Measurements from ENCODE around the gene EAF1. TPM values are rescaled to one million over a fixed set of nuclear protein-coding genes. Genes with fewer than 3 reads are reported as not detected.

EAF1 gene
- 26.8 and 28.0 TPM in 2 replicates for total RNA-seq (2021; fragmentation: NEBNext Ultra II Directional; extraction: Animal tissue kit (Norgen Biotek cat#: 25700))
- polyA plus RNA-seq (2011; rRNA removed): 13.9 and 16.8 TPM in 2 replicates
- 16.8 TPM for polyA plus RNA-seq (2011; cell fraction: cytosol; rRNA removed)
- 10.8 TPM for polyA plus RNA-seq (2011; cell fraction: nucleus; rRNA removed)
- 16.4 to 20.3 TPM (median 17.6 TPM) in 4 replicates for polyA plus RNA-seq (2012, experiment 1 of 2)
- polyA plus RNA-seq (2012, experiment 2 of 2): 2.8 TPM
- 14.6 TPM for polyA plus RNA-seq (2013, experiment 1 of 2)
- 15.3 TPM for polyA plus RNA-seq (2013, experiment 2 of 2)
- 23.8 and 28.9 TPM in 2 replicates for polyA minus RNA-seq (2011; rRNA and poly(A)+ RNA removed)
- polyA minus RNA-seq (2011; cell fraction: cytosol; rRNA and poly(A)+ RNA removed): 21.4 TPM
- polyA minus RNA-seq (2011; cell fraction: nucleus; rRNA and poly(A)+ RNA removed): 12.5 TPM
- long read RNA-seq, experiment 1, full-length matches to known transcripts: 4 of 19 reads
- long read RNA-seq, experiment 1, partial matches to known transcripts: 1 of 19 reads
- long read RNA-seq, experiment 1, other reads (novel, unspliced or antisense): 14 of 19 reads
- long read RNA-seq, experiment 2, partial matches to known transcripts: 0 of 4 reads
- long read RNA-seq, experiment 2, other reads (novel, unspliced or antisense): 4 of 4 reads

- Histone ChIP-seq H3K9ac (replicated peaks in 1 of 4; ENCODE audit: extremely low read depth in 1 of 4, low read depth in 3 of 4, low read length in 3 of 4) (peak within 1 kb of the TSS; percentile 90 to 94 (median 92)), H2BK5ac (ENCODE audit: low read depth, low read length) (peak within 1 kb of the TSS; percentile 89), H4K8ac (ENCODE audit: extremely low read depth, insufficient read depth, low read length) (peak within 1 kb of the TSS; percentile 96), H3K79me2 (ENCODE audit: control insufficient read depth in 1 of 2, insufficient read depth in 2 of 2, low read length in 2 of 2) (peaks cover 11 to 51% of the 10 kb centered on the region in 2 experiments), H3K4me1 (replicated peaks in 1 of 4; ENCODE audit: control insufficient read depth in 3 of 4, insufficient read depth in 4 of 4, low read length in 3 of 4) (peaks cover 0 to 7% (median 4%) of the 10 kb centered on the region in 4 experiments; a peak in 5 of 7 replicates), H3K56ac (replicated peaks; ENCODE audit: insufficient read length, low read depth, low read length) (peak within 1 kb of the TSS; percentile 60), H3K23me2 (ENCODE audit: low read depth, low read length) (peaks cover 3% of the 10 kb centered on the region), H2AK5ac (ENCODE audit: low read depth, low read length) (no peak within 1 kb of the TSS), H3K18ac (ENCODE audit: extremely low read depth, low read length) (peak within 1 kb of the TSS; percentile 88; the same call in 1 of the 2 replicates), H2BK12ac (ENCODE audit: low read depth, low read length) (0 out of 2 replicates have a peak within 1 kb of the TSS, but pooled peaks have one; percentile 41), H2BK20ac (ENCODE audit: low read length) (no peak within 1 kb of the TSS), H3K27ac (ENCODE audit: low read depth, low read length) (peak within 1 kb of the TSS; percentile 93), H2BK15ac (ENCODE audit: low read length) (no peak within 1 kb of the TSS), H3K14ac (ENCODE audit: insufficient read length) (no peak within 1 kb of the TSS), H4K20me1 (replicated peaks in 1 of 2; ENCODE audit: control insufficient read depth in 1 of 2, insufficient read depth in 2 of 2, low read length in 2 of 2) (no peaks in the 10 kb centered on the region), H3K36me3 (ENCODE audit: control insufficient read depth in 2 of 4, insufficient read depth in 4 of 4, low read length in 3 of 4) (peaks cover 7 to 46% (median 15%) of the 10 kb centered on the region in 4 experiments; a peak in 7 of 8 replicates), H3K4ac (replicated peaks; ENCODE audit: insufficient read length, low read depth, low read length) (no peak within 1 kb of the TSS), H4K5ac (ENCODE audit: insufficient read length, low read depth, low read length) (peak within 1 kb of the TSS; percentile 97), H3K23ac (ENCODE audit: insufficient read length) (no peak within 1 kb of the TSS), H4K91ac (replicated peaks; ENCODE audit: insufficient read length, low read length) (peak within 1 kb of the TSS; percentile 79), H3K4me3 (ENCODE audit: extremely low read depth in 1 of 4, insufficient read depth in 2 of 4, low read depth in 3 of 4, low read length in 4 of 4) (peak within 1 kb of the TSS; percentile 79 to 99 (median 96)), H2AFZ (ENCODE audit: low read length) (peak within 1 kb of the TSS; percentile 99), H2BK120ac (replicated peaks; ENCODE audit: low read depth, low read length) (no peak within 1 kb of the TSS), H3K79me1 (ENCODE audit: low read depth, low read length) (peaks cover 2% of the 10 kb centered on the region; the same call in 1 of the 2 replicates), H3K4me2 (ENCODE audit: insufficient read depth in 1 of 2, low read depth in 2 of 2, low read length in 2 of 2) (peak within 1 kb of the TSS; percentile 77 to 80), H3K27me3 (replicated peaks in 1 of 4; ENCODE audit: control insufficient read depth in 3 of 4, extremely low read depth in 1 of 4, insufficient read depth in 3 of 4, low read length in 3 of 4) (no peaks in the 10 kb centered on the region), H3K9me3 (ENCODE audit: insufficient read depth in 2 of 2, low read depth in 1 of 2, low read length in 1 of 2) (no peaks in the 10 kb centered on the region)
- POLR2A ChIA-PET (ENCODE audit: partially characterized antibody): interaction anchor here (1.0 kb wide), 1 partner anchor 142 kb away, joined by 4 read pairs; no protein-coding TSS in a partner anchor
- FAIRE-seq (no peak), DNase-seq (ENCODE audit: low read depth in 1 of 2, low spot score in 2 of 2) (peak in 1 of 2 experiments; percentile 87)
- CTCF ChIA-PET (ENCODE audit: partially characterized antibody): interaction anchor here (0.8 to 2.2 kb wide), 7 partner anchors 9 to 336 kb away, joined by 3 to 6 read pairs (median 3); partner anchors contain the start of gene SH3BP5
- 1% methylated on average over 42 of the region's 52 CpGs; no CpG with 5 or more reads in 1 of the 2 experiments for WGBS, 2 experiments (ENCODE audit: extremely low coverage in 1 of 2, insufficient coverage in 1 of 2, insufficient read length in 1 of 2, insufficient replicate concordance in 2 of 2, low coverage in 1 of 2, low lambda C conversion rate in 2 of 2, missing lambda C conversion rate in 1 of 2)
- no peak for TF ChIP-seq CBX8 (IDR thresholded peaks at IDR 0.05; ENCODE audit: borderline replicate concordance, low read depth, low read length)
- TF ChIP-seq YY1 (IDR thresholded peaks at IDR 0.05; ENCODE audit: low read depth, low read length): peak; percentile 80; the same call in 1 of the 2 replicates
- TF ChIP-seq CREB1 (IDR thresholded peaks at IDR 0.05): 0 out of 2 replicates have a peak, but pooled peaks have one; percentile 23
- TF ChIP-seq SIX5 (IDR thresholded peaks at IDR 0.05; ENCODE audit: low read depth, low read length): no peak
- TF ChIP-seq KDM5A (IDR thresholded peaks at IDR 0.05; ENCODE audit: low read length): peak; percentile 75; the same call in 1 of the 2 replicates
- no peak for TF ChIP-seq POU5F1 (IDR thresholded peaks at IDR 0.05; ENCODE audit: low read depth, low read length)
These were observed at the start of gene EAF1, which contains the start of gene METTL6 for GRCh38 chr3:15427182-15427880. EAF1 (plus strand) TSS chr3:15427598; CDS start chr3:15427780, 182 bp downstream. METTL6 (minus strand) TSS chr3:15427544; CDS start chr3:15426511, 1,033 bp downstream.

Data from H1 (cell line).